ENCODE measurements around the gene ARHGAP15.

The ARHGAP15 gene

DNA sequence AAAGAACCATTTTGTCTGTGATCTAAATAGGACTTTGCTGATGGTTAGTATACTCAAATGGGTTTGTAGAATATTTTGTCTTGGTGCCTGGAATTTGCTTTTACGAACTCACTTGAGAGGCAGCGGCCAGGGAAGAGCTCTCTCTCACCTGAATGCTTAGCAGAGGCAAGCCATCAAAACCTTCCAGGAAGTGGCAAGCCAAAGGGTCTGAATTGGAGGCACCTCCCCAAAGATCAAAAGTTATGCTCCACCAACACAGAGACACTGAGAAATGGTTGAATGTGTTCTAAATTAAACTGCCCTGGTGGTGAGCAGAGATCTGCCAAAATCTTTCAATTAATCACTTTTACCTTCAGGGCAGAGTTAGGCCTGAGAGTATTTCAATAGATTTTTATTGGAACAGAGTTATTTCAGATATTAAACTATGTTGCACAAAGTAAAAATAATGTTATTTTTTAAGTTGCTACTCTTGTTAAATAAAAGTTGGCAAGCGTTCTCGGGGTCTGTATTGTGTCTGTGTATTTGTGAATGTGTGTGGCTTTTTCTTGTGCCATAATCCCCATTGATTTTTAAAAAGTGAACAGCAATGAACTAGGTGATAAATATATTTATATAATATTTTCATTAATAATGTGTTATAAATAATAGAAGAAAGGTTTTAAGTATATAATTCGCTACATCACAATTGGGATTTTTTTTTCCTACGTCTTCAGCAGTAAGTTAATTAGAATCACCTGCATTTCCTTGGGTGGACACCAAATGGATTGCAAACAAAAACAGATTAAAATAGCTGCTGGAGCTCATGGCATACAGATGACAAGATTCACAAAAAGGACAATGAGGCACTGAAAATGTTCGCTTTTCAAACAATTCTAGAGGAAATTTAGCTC lies 416.1 kb downstream of the ARHGAP15 start:
- Histone ChIP-seq H3K79me2 (ENCODE audit: control insufficient read depth, low read length) (no peaks in the 10 kb centered on the region), H3K4me1 (ENCODE audit: control insufficient read depth, low read length) (no peaks in the 10 kb centered on the region), H3K36me3 (ENCODE audit: control insufficient read depth, low read length) (no peaks in the 10 kb centered on the region), H3F3A (ENCODE audit: control insufficient read depth, insufficient read depth) (no peaks in the 10 kb centered on the region), H3K27ac (ENCODE audit: low read depth, low read length) (no peak overlapping the region), H4K20me1 (ENCODE audit: control insufficient read depth, insufficient read depth, low read depth, low read length) (no peaks in the 10 kb centered on the region), H3K9me2 (replicated peaks; ENCODE audit: control insufficient read depth, low read length) (no peaks in the 10 kb centered on the region), H3K4me3 (ENCODE audit: low read length) (no peak overlapping the region), H3K27me3 (ENCODE audit: control insufficient read depth, low read length) (no peaks in the 10 kb centered on the region), H3K9me3 (ENCODE audit: control insufficient read depth, insufficient read depth, low read length) (no peaks in the 10 kb centered on the region), H3K4me2 (ENCODE audit: low read length) (no peak overlapping the region)
- TF ChIP-seq CTCF (IDR thresholded peaks at IDR 0.05; ENCODE audit: low read depth, low read length, poor library complexity, severe bottlenecking), result no peak

GRCh38 chr2:143545949-143546255 lies 416.7 kb downstream of the ARHGAP15 start:
- Histone ChIP-seq H3K79me2 (ENCODE audit: control insufficient read depth, low read length) (no peaks in the 10 kb centered on the region), H3K4me1 (ENCODE audit: control insufficient read depth, low read length) (no peaks in the 10 kb centered on the region), H3K9me3 (ENCODE audit: control insufficient read depth, insufficient read depth, low read length) (no peaks in the 10 kb centered on the region), H4K20me1 (ENCODE audit: control insufficient read depth, insufficient read depth, low read depth, low read length) (no peaks in the 10 kb centered on the region), H3K9me2 (replicated peaks; ENCODE audit: control insufficient read depth, low read length) (no peaks in the 10 kb centered on the region), H3K4me2 (ENCODE audit: low read length) (no peak overlapping the region), H3K27me3 (ENCODE audit: control insufficient read depth, low read length) (no peaks in the 10 kb centered on the region), H3K36me3 (ENCODE audit: control insufficient read depth, low read length) (no peaks in the 10 kb centered on the region), H3K4me3 (ENCODE audit: low read length) (no peak overlapping the region), H3F3A (ENCODE audit: control insufficient read depth, insufficient read depth) (no peaks in the 10 kb centered on the region), H3K27ac (ENCODE audit: low read depth, low read length) (no peak overlapping the region)
- no peak for TF ChIP-seq EZH2phosphoT487 (IDR thresholded peaks at IDR 0.05; ENCODE audit: borderline replicate concordance, low read length)
- TF ChIP-seq CTCF (IDR thresholded peaks at IDR 0.05; ENCODE audit: low read depth, low read length, poor library complexity, severe bottlenecking), result no peak

DNA sequence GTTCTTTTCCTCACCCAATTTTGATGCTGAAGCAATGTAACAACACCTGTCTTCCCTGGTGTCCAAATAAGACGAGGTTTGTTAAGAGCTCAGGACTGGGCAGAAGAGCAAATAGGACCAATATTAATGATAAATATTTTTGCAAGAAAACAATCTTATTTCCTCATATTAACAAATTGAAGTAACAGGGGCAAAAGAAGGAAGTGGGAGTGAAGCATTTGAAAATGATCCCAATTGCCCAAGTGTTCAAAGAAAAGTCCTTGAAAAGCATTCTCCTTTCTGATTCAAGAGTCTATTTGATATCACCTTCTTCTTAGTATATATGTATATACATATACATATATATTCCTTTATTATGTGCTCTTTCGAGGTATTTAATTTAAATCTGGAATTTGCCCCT lies 418.8 kb downstream of the ARHGAP15 start:
- H3K9me2 ChIP-seq (replicated peaks; ENCODE audit: control insufficient read depth, low read length), result no peaks in the 10 kb centered on the region
- H3K4me3 ChIP-seq (ENCODE audit: low read length), result no peak overlapping the region
- TF ChIP-seq EZH2phosphoT487 (IDR thresholded peaks at IDR 0.05; ENCODE audit: borderline replicate concordance, low read length) (no peak), CTCF (IDR thresholded peaks at IDR 0.05; ENCODE audit: low read depth, low read length, poor library complexity, severe bottlenecking) (no peak)
- no peaks in the 10 kb centered on the region for H3K27me3 ChIP-seq (ENCODE audit: control insufficient read depth, low read length)
- no peaks in the 10 kb centered on the region for H3K4me1 ChIP-seq (ENCODE audit: control insufficient read depth, low read length)
- H4K20me1 ChIP-seq (ENCODE audit: control insufficient read depth, insufficient read depth, low read depth, low read length), result no peaks in the 10 kb centered on the region
- H3K4me2 ChIP-seq (ENCODE audit: low read length), result no peak overlapping the region
- H3F3A ChIP-seq (ENCODE audit: control insufficient read depth, insufficient read depth), result no peaks in the 10 kb centered on the region
- no peaks in the 10 kb centered on the region for H3K9me3 ChIP-seq (ENCODE audit: control insufficient read depth, insufficient read depth, low read length)
- no peaks in the 10 kb centered on the region for H3K79me2 ChIP-seq (ENCODE audit: control insufficient read depth, low read length)
- H3K27ac ChIP-seq (ENCODE audit: low read depth, low read length), result no peak overlapping the region
- H3K36me3 ChIP-seq (ENCODE audit: control insufficient read depth, low read length), result no peaks in the 10 kb centered on the region
